ENCODE data around the gene EXOC7.

EXOC7 gene

GRCh38 chr17:76092526-76093413 lies 10.8 kb downstream of the EXOC7 start:
- intact Hi-C loops (cut with DNase I): no loop called here
- DNase-seq: no peak

GRCh38 chr17:76091526-76092286 lies 11.9 kb downstream of the EXOC7 start:
- peak in 1 of 42 donors; percentile 44 for DNase-seq
- intact Hi-C loops (cut with DNase I): no loop called here

GRCh38 chr17:76090517-76091129 lies 13.0 kb downstream of the EXOC7 start:
- intact Hi-C loops (cut with DNase I): no loop called here
- no peak for DNase-seq

GRCh38 chr17:76089680-76090516 lies 13.7 kb downstream of the EXOC7 start:
- DNase-seq: peak in 1 of 42 donors; percentile 17
- intact Hi-C loops (cut with DNase I): no loop called here

- peak in 1 of 42 donors; percentile 11 for DNase-seq
- intact Hi-C loops (cut with DNase I): no loop called here
These were observed 14.6 kb downstream of the EXOC7 start for GRCh38 chr17:76088868-76089576.

- intact Hi-C loops (cut with DNase I): no loop called here
- DNase-seq: peak in 1 of 42 donors; percentile 8
These were observed 15.3 kb downstream of the EXOC7 start for GRCh38 chr17:76088041-76088867.

GRCh38 chr17:76087531-76087930 lies 16.1 kb downstream of the EXOC7 start:
- no peak for DNase-seq
- intact Hi-C loops (cut with DNase I): no loop called here

- no peak for DNase-seq
- intact Hi-C loops (cut with DNase I): no loop called here
These were observed 17.2 kb downstream of the EXOC7 start for GRCh38 chr17:76086384-76086783.

GRCh38 chr17:76085731-76086366 lies 17.7 kb downstream of the EXOC7 start:
- intact Hi-C loops (cut with DNase I): no loop called here
- DNase-seq: no peak

- DNase-seq: peak in 1 of 42 donors; percentile 4
- intact Hi-C loops (cut with DNase I): no loop called here
These were observed 18.4 kb downstream of the EXOC7 start for GRCh38 chr17:76085066-76085730.

GRCh38 chr17:76083536-76084182 lies 19.9 kb downstream of the EXOC7 start:
- peak in 2 of 42 donors; percentile 17 to 21 for DNase-seq
- intact Hi-C loops (cut with DNase I): no loop called here

- intact Hi-C loops (cut with DNase I): no loop called here
- peak in 2 of 42 donors; percentile 15 to 24 for DNase-seq
These were observed 21.0 kb downstream of the EXOC7 start for GRCh38 chr17:76082326-76083251.

- DNase-seq: peak in 3 of 42 donors; percentile 12 to 23 (median 16)
- intact Hi-C loops (cut with DNase I): no loop called here
These were observed 22.0 kb downstream of the EXOC7 start for GRCh38 chr17:76081295-76082210.
